ENCODE measurements around the gene SIRT5.

SIRT5 gene

GRCh38 chr6:13574571-13575376 is at the start of gene SIRT5:
Gene SIRT5 (plus strand): TSS chr6:13574601. CDS start chr6:13584111, 9,510 bp downstream.
- peak; percentile 82 to 84 for DNase-seq (ENCODE audit: low read depth in 2 of 2)
- TF ChIP-seq CTCF (IDR thresholded peaks at IDR 0.05; ENCODE audit: low read depth, low read length) = no peak
- peak within 1 kb of the TSS; percentile 77 to 95 for H3K4me3 ChIP-seq (replicated peaks in 1 of 2; ENCODE audit: low read depth in 2 of 2, low read length in 2 of 2)

GRCh38 chr6:13524801-13525508 is 49.4 kb upstream of the SIRT5 start:
- TF ChIP-seq CTCF (IDR thresholded peaks at IDR 0.05; ENCODE audit: low read depth, low read length) = no peak
- no peak for DNase-seq (ENCODE audit: low read depth in 2 of 2)
- no peak overlapping the region for H3K4me3 ChIP-seq (replicated peaks in 1 of 2; ENCODE audit: low read depth in 2 of 2, low read length in 2 of 2)

GRCh38 chr6:13526357-13526726 is 48.1 kb upstream of the SIRT5 start:
- TF ChIP-seq CTCF (IDR thresholded peaks at IDR 0.05; ENCODE audit: low read depth, low read length) = no peak
- DNase-seq (ENCODE audit: low read depth in 2 of 2) = no peak
- no peak overlapping the region for H3K4me3 ChIP-seq (replicated peaks in 1 of 2; ENCODE audit: low read depth in 2 of 2, low read length in 2 of 2)

GRCh38 chr6:13526727-13527670 is 47.4 kb upstream of the SIRT5 start:
- H3K4me3 ChIP-seq (replicated peaks in 1 of 2; ENCODE audit: low read depth in 2 of 2, low read length in 2 of 2) = no peak overlapping the region
- no peak for TF ChIP-seq CTCF (IDR thresholded peaks at IDR 0.05; ENCODE audit: low read depth, low read length)
- DNase-seq (ENCODE audit: low read depth in 2 of 2) = peak; percentile 13 to 40

GRCh38 chr6:13527671-13528056 is 46.7 kb upstream of the SIRT5 start:
- DNase-seq (ENCODE audit: low read depth in 2 of 2) = no peak
- H3K4me3 ChIP-seq (replicated peaks in 1 of 2; ENCODE audit: low read depth in 2 of 2, low read length in 2 of 2) = no peak overlapping the region
- TF ChIP-seq CTCF (IDR thresholded peaks at IDR 0.05; ENCODE audit: low read depth, low read length) = no peak

GRCh38 chr6:13528232-13528631 is 46.2 kb upstream of the SIRT5 start:
- no peak for TF ChIP-seq CTCF (IDR thresholded peaks at IDR 0.05; ENCODE audit: low read depth, low read length)

More at GRCh38 chr6:13528232-13528631, 46.2 kb upstream of the SIRT5 start:
- H3K4me3 ChIP-seq (replicated peaks in 1 of 2; ENCODE audit: low read depth in 2 of 2, low read length in 2 of 2) = no peak overlapping the region
- DNase-seq (ENCODE audit: low read depth in 2 of 2) = peak; percentile 25 to 30

Measured in cardiac fibroblast (primary cell).